ENCODE data around the gene PES1.

DNA sequence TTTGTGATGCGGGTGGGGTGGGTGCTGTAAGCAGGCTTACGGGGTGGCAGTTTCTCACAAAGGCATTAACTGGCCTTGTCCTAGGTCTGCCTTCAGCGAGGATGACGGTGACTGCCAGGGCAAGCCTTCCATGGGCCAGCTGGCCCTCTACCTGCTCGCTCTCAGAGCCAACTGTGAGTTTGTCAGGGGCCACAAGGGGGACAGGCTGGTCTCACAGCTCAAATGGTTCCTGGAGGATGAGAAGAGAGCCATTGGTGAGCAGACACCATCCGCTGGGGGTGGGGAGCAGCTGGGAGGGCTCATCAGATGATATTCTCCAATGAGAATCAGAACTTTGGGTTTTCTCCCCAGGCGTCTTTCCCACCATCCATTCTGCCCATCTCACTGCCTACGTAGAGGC is 21.1 kb upstream of the PES1 start:
- TF ChIP-seq CTCF (IDR thresholded peaks at IDR 0.05) (no peak), POLR2AphosphoS5 (IDR thresholded peaks at IDR 0.05; ENCODE audit: low read depth, low read length) (no peak)
